Ectodermal cell (in vitro differentiated cells): ENCODE data around the gene DTNBP1.

Experiments used
- H3K27ac ChIP-seq: 2 replicates; pipeline ENCODE4 v1.7.0; 2013; ENCODE audit warnings: mild to moderate bottlenecking, low read depth, low read length; ENCODE audit not compliant: insufficient read depth, poor library complexity, severe bottlenecking
- H3K27me3 ChIP-seq: 2 replicates; pipeline ENCODE4 v1.7.0; 2013; ENCODE audit warnings: mild to moderate bottlenecking, low read length; ENCODE audit not compliant: insufficient read depth, control insufficient read depth, poor library complexity, severe bottlenecking
- H3K36me3 ChIP-seq: one replicate; pipeline ENCODE4 v1.7.0; 2013; ENCODE audit warnings: low read length; ENCODE audit not compliant: control insufficient read depth, insufficient read depth
- H3K4me1 ChIP-seq: one replicate; pipeline ENCODE4 v1.7.0; 2013; ENCODE audit warnings: low read length; ENCODE audit not compliant: control insufficient read depth, insufficient read depth
- H3K4me3 ChIP-seq: 2 replicates; pipeline ENCODE4 v1.7.0; 2013; ENCODE audit warnings: low read depth, low read length, control low read depth; ENCODE audit not compliant: insufficient read depth
- H3K9me3 ChIP-seq: 2 replicates; pipeline ENCODE4 v1.7.0; 2013; ENCODE audit warnings: mild to moderate bottlenecking, low read length, moderate library complexity; ENCODE audit not compliant: control insufficient read depth
- WGBS, 2 experiments: methylation state at CpG; one replicate each; pipeline ENCODE4 v1.1.7; 2013; ENCODE audit warnings: missing lambda C conversion rate in 2 of 2; 5-methylcytosine and 5-hydroxymethylcytosine counted together

Gene DTNBP1

GRCh38 chr6:15511248-15512125 lies 151.3 kb downstream of the DTNBP1 start:
- Histone ChIP-seq H3K27ac (no peak overlapping the region), H3K4me1 (no peaks in the 10 kb centered on the region), H3K36me3 (peaks cover 14% of the 10 kb centered on the region), H3K4me3 (no peak overlapping the region), H3K9me3 (no peaks in the 10 kb centered on the region), H3K27me3 (no peaks in the 10 kb centered on the region)
- WGBS, 2 experiments: 94 to 96% methylated on average over 14 of the region's 14 CpGs

- peaks cover 14% of the 10 kb centered on the region for H3K36me3 ChIP-seq
- H3K9me3 ChIP-seq: no peaks in the 10 kb centered on the region
- H3K27ac ChIP-seq: no peak overlapping the region
- H3K4me1 ChIP-seq: no peaks in the 10 kb centered on the region
- H3K4me3 ChIP-seq: no peak overlapping the region
- H3K27me3 ChIP-seq: no peaks in the 10 kb centered on the region
- 90 to 91% methylated on average over 16 of the region's 16 CpGs for WGBS, 2 experiments
Measured at GRCh38 chr6:15510536-15511247, 152.1 kb downstream of the DTNBP1 start.

GRCh38 chr6:15510121-15510520 lies 152.7 kb downstream of the DTNBP1 start:
- H3K4me1 ChIP-seq: no peaks in the 10 kb centered on the region
- 95 to 97% methylated on average over 6 of the region's 6 CpGs for WGBS, 2 experiments
- H3K27me3 ChIP-seq: no peaks in the 10 kb centered on the region
- no peak overlapping the region for H3K4me3 ChIP-seq
- no peaks in the 10 kb centered on the region for H3K9me3 ChIP-seq
- peaks cover 14% of the 10 kb centered on the region for H3K36me3 ChIP-seq
- no peak overlapping the region for H3K27ac ChIP-seq

- H3K27ac ChIP-seq: no peak overlapping the region
- H3K9me3 ChIP-seq: no peaks in the 10 kb centered on the region
- no peak overlapping the region for H3K4me3 ChIP-seq
- H3K27me3 ChIP-seq: no peaks in the 10 kb centered on the region
- 93 to 94% methylated on average over 13 of the region's 13 CpGs for WGBS, 2 experiments
- H3K4me1 ChIP-seq: no peaks in the 10 kb centered on the region
- H3K36me3 ChIP-seq: peaks cover 14% of the 10 kb centered on the region
Measured at GRCh38 chr6:15509335-15509933, 153.4 kb downstream of the DTNBP1 start.

GRCh38 chr6:15508931-15509330 lies 153.9 kb downstream of the DTNBP1 start:
- H3K36me3 ChIP-seq: peaks cover 14% of the 10 kb centered on the region
- H3K9me3 ChIP-seq: no peaks in the 10 kb centered on the region
- H3K27ac ChIP-seq: no peak overlapping the region
- WGBS, 2 experiments: 93% methylated on average over 15 of the region's 15 CpGs
- H3K4me1 ChIP-seq: no peaks in the 10 kb centered on the region
- no peaks in the 10 kb centered on the region for H3K27me3 ChIP-seq
- H3K4me3 ChIP-seq: no peak overlapping the region

GRCh38 chr6:15508441-15508871 lies 154.4 kb downstream of the DTNBP1 start:
- 91 to 93% methylated on average over 6 of the region's 6 CpGs for WGBS, 2 experiments
- Histone ChIP-seq H3K4me1 (no peaks in the 10 kb centered on the region), H3K9me3 (no peaks in the 10 kb centered on the region), H3K27me3 (no peaks in the 10 kb centered on the region), H3K27ac (no peak overlapping the region), H3K4me3 (no peak overlapping the region), H3K36me3 (peaks cover 11% of the 10 kb centered on the region)

- Histone ChIP-seq H3K4me1 (no peaks in the 10 kb centered on the region), H3K9me3 (no peaks in the 10 kb centered on the region), H3K27me3 (no peaks in the 10 kb centered on the region), H3K36me3 (peaks cover 6% of the 10 kb centered on the region), H3K4me3 (no peak overlapping the region), H3K27ac (no peak overlapping the region)
- WGBS, 2 experiments: 89% methylated on average over 14 of the region's 14 CpGs
Measured at GRCh38 chr6:15507746-15508145, 155.1 kb downstream of the DTNBP1 start.

- Histone ChIP-seq H3K4me1 (no peaks in the 10 kb centered on the region), H3K36me3 (peaks cover 6% of the 10 kb centered on the region), H3K27ac (no peak overlapping the region), H3K4me3 (no peak overlapping the region), H3K9me3 (no peaks in the 10 kb centered on the region), H3K27me3 (no peaks in the 10 kb centered on the region)
- WGBS, 2 experiments: 95 to 97% methylated on average over 11 of the region's 11 CpGs
Measured at GRCh38 chr6:15507221-15507620, 155.6 kb downstream of the DTNBP1 start.

GRCh38 chr6:15506066-15506465 lies 156.8 kb downstream of the DTNBP1 start:
- no peaks in the 10 kb centered on the region for H3K4me1 ChIP-seq
- WGBS, 2 experiments: 95 to 96% methylated on average over 7 of the region's 7 CpGs
- H3K9me3 ChIP-seq: no peaks in the 10 kb centered on the region
- H3K27me3 ChIP-seq: no peaks in the 10 kb centered on the region
- H3K36me3 ChIP-seq: peaks cover 12% of the 10 kb centered on the region
- H3K4me3 ChIP-seq: no peak overlapping the region
- H3K27ac ChIP-seq: no peak overlapping the region

GRCh38 chr6:15505463-15505918 lies 157.3 kb downstream of the DTNBP1 start:
- Histone ChIP-seq H3K4me3 (no peak overlapping the region), H3K4me1 (no peaks in the 10 kb centered on the region), H3K36me3 (peaks cover 14% of the 10 kb centered on the region), H3K9me3 (no peaks in the 10 kb centered on the region), H3K27ac (no peak overlapping the region), H3K27me3 (no peaks in the 10 kb centered on the region)
- 96% methylated on average over 18 of the region's 18 CpGs for WGBS, 2 experiments
